GM12878 (cell line): ENCODE data around the gene CCL3. TPM values are rescaled to one million over a fixed set of nuclear protein-coding genes. Genes with fewer than 3 reads are reported as not detected.

ENCODE experiments used
- BCL11A ChIP-seq: IDR thresholded peaks from 2 replicates; pipeline ENCODE4 v1.6.1; 2011; ENCODE audit warnings: low read depth, low read length
- BHLHE40 ChIP-seq, 2 experiments: fragments of 450-650 bp in 1 of 2; IDR thresholded peaks; 2 replicates each; pipeline ENCODE4 v1.6.1; 2011 to 2017; ENCODE audit warnings: low read depth in 2 of 2, borderline replicate concordance in 1 of 2, improper control_type of control experiment in 1 of 2, low read length in 1 of 2, mild to moderate bottlenecking in 1 of 2
- CHD1 ChIP-seq: IDR thresholded peaks from 2 replicates; pipeline ENCODE4 v1.6.1; 2012; ENCODE audit warnings: low read depth, low read length, improper control_type of control experiment
- E2F4 ChIP-seq: IDR thresholded peaks from 2 replicates; pipeline ENCODE4 v1.6.1; 2012; ENCODE audit warnings: low read depth, low read length, improper control_type of control experiment
- HSF1 ChIP-seq: fragments of 150-350 bp; IDR thresholded peaks from 2 replicates; pipeline ENCODE4 v1.6.1; 2014; ENCODE audit warnings: mild to moderate bottlenecking, low read depth, low read length
- IKZF1 ChIP-seq: fragments of 450-650 bp; conservative IDR thresholded peaks from 2 replicates; pipeline ENCODE4 v1.6.1; 2017; ENCODE audit warnings: antibody characterized with exemption, mild to moderate bottlenecking
- IRF4 ChIP-seq: IDR thresholded peaks from 2 replicates; pipeline ENCODE4 v1.6.1; 2011; ENCODE audit warnings: low read depth, low read length
- MEF2B ChIP-seq: fragments of 450-650 bp; IDR thresholded peaks from 2 replicates; pipeline ENCODE4 v1.6.1; 2018; ENCODE audit warnings: mild to moderate bottlenecking, moderate library complexity; ENCODE audit not compliant: partially characterized antibody, poor library complexity, severe bottlenecking
- MLLT1 ChIP-seq: fragments of 450-650 bp; IDR thresholded peaks from 2 replicates; pipeline ENCODE4 v1.6.1; 2016; ENCODE audit warnings: mild to moderate bottlenecking
- NR2C1 ChIP-seq: fragments of 450-650 bp; IDR thresholded peaks from 2 replicates; pipeline ENCODE4 v1.6.1; 2017; ENCODE audit warnings: antibody characterized with exemption, mild to moderate bottlenecking, moderate library complexity
- NR2F1 ChIP-seq: fragments of 450-650 bp; conservative IDR thresholded peaks from 2 replicates; pipeline ENCODE4 v1.6.1; 2017; ENCODE audit warnings: mild to moderate bottlenecking
- NRF1 ChIP-seq: conservative IDR thresholded peaks from 2 replicates; pipeline ENCODE4 v1.6.1; 2011; ENCODE audit warnings: mild to moderate bottlenecking, low read depth, low read length, improper control_type of control experiment
- RBBP5 ChIP-seq: fragments of 200-600 bp; sonication (generic); conservative IDR thresholded peaks from 2 replicates; pipeline ENCODE4 v1.6.1; 2016
- RUNX3 ChIP-seq: IDR thresholded peaks from 2 replicates; pipeline ENCODE4 v1.6.1; 2012; ENCODE audit warnings: low read length, inconsistent platforms
- SIN3A ChIP-seq: IDR thresholded peaks from 2 replicates; pipeline ENCODE4 v1.6.1; 2012; ENCODE audit warnings: low read depth, low read length, improper control_type of control experiment
- SMAD5 ChIP-seq: IDR thresholded peaks from 2 replicates; pipeline ENCODE4 v1.6.1; 2016; ENCODE audit warnings: antibody characterized with exemption, low read depth
- YY1 ChIP-seq: IDR thresholded peaks from 2 replicates; pipeline ENCODE4 v1.6.1; 2011; ENCODE audit warnings: low read depth, mild to moderate bottlenecking, low read length
- ZNF274 ChIP-seq: IDR thresholded peaks from one replicate; pipeline ENCODE4 v1.8.0; 2011; ENCODE audit not compliant: insufficient read length, insufficient read depth
- polyA plus RNA-seq, 11 experiments: library from polyadenylated mRNA; depleted of rRNA in 4 of 11; unstranded in 6 of 11; stranded (reverse) in 5 of 11; fragments of >200 nt; fragmentation: Nextera tagmentation in 4 of 11; fragmentation: Illumina TruSeq in 1 of 11; extraction: Ambion mirVana in 4 of 11; extraction: Trizol in 1 of 11; gene quantifications; 1 replicate in 1 of 11; 2 replicates in 10 of 11; pipeline versions ENCODE4 v1.2.1 to v1.2.3, GENCODE V29; 2011 to 2016; ENCODE audit warnings: inconsistent platforms in 2 of 11, missing spikeins in 2 of 11, low read depth in 1 of 11
- total RNA-seq, 4 experiments: library from RNA; depleted of rRNA in 3 of 4; stranded (reverse); fragments of >200 nt in 3 of 4; fragmentation: Illumina TruSeq in 1 of 4; extraction: Trizol in 1 of 4; gene quantifications; 2 replicates each; pipeline versions ENCODE4 v1.2.1 to v1.2.3, GENCODE V29; 2013 to 2021
- TF ChIP-seq, protein P1 (sequence below), 3 experiments: IDR thresholded peaks in 2 of 3; conservative IDR thresholded peaks in 1 of 3; 2 replicates each; pipeline ENCODE4 v1.5.1; 2011; ENCODE audit warnings: low read depth in 3 of 3, low read length in 3 of 3, mild to moderate bottlenecking in 3 of 3, control low read depth in 2 of 3, moderate library complexity in 2 of 3, inconsistent platforms in 1 of 3, mixed read lengths in 1 of 3; ENCODE audit not compliant: control insufficient read depth in 2 of 3, insufficient read depth in 1 of 3; ENCODE audit errors: extremely low read depth in 1 of 3
- TF ChIP-seq, protein P2 (sequence below): fragments of 450-650 bp; IDR thresholded peaks from 2 replicates; pipeline ENCODE4 v1.6.1; 2018; ENCODE audit warnings: mild to moderate bottlenecking, low read depth, moderate library complexity; ENCODE audit not compliant: partially characterized antibody

CCL3 gene
- total and polyA plus RNA-seq, 10 of the 15 experiments (the other 5 are each of a cell fraction or from before 2014, with no cell fraction given), result 96.5 to 1,488 (median 199) TPM

DNA sequence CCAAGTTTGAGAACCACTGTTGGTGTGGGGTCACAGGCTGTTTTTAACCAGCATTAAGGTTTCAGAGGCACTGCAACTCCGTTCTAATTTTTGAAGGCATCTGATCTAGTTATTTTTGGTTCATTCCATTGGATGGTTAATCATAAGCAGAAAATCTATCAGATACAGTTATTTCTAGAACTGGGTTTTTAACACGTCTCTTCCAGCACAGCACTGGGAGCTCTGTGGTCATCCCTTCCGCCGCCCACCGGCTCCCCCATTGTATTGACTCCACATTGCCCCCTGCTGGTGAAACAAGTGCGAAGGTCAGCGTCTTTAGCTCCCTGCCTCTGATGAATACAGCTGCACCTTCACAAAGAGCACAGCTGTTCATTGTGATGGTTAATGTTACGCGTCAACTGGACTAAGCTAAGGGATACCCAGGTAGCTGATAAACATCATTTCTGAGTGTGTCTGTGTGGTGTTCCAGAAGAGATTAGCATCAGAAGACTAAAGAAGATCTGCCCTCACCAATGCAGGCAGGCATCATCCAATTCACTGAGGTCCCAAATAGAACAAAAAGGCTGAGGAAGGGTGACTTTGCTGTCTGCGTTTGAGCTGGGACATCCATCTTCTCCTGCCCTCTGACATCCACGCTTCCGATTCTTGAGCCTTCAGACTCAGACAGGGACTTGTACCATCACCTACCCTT, 17.4 kb downstream of the CCL3 start (continued):
- TF ChIP-seq E2F4, result 0 out of 2 replicates have a peak, but pooled peaks have one; percentile 21
- TF ChIP-seq CHD1, result no peak
- TF ChIP-seq ZNF274, result no peak
- TF ChIP-seq SIN3A, result no peak
- TF ChIP-seq YY1, result peak; percentile 82
- TF ChIP-seq NR2F1, result peak; percentile 65; the same call in 1 of the 2 replicates
- TF ChIP-seq RUNX3, result peak; percentile 89
- TF ChIP-seq NR2C1, result no peak
- peak; percentile 96 for TF ChIP-seq IKZF1
- no peak for TF ChIP-seq RBBP5
- peak; percentile 91 for TF ChIP-seq MEF2B
- TF ChIP-seq NRF1, result no peak
- TF ChIP-seq MLLT1, result peak; percentile 73
- TF ChIP-seq IRF4, result peak; percentile 76
- TF ChIP-seq BHLHE40 (IDR thresholded peaks at IDR 0.05; ENCODE audit: borderline replicate concordance in 1 of 2, low read depth in 2 of 2, low read length in 1 of 2), result peak; percentile 66 to 67
- TF ChIP-seq, protein P1, sequence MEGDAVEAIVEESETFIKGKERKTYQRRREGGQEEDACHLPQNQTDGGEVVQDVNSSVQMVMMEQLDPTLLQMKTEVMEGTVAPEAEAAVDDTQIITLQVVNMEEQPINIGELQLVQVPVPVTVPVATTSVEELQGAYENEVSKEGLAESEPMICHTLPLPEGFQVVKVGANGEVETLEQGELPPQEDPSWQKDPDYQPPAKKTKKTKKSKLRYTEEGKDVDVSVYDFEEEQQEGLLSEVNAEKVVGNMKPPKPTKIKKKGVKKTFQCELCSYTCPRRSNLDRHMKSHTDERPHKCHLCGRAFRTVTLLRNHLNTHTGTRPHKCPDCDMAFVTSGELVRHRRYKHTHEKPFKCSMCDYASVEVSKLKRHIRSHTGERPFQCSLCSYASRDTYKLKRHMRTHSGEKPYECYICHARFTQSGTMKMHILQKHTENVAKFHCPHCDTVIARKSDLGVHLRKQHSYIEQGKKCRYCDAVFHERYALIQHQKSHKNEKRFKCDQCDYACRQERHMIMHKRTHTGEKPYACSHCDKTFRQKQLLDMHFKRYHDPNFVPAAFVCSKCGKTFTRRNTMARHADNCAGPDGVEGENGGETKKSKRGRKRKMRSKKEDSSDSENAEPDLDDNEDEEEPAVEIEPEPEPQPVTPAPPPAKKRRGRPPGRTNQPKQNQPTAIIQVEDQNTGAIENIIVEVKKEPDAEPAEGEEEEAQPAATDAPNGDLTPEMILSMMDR (IDR thresholded peaks at IDR 0.05 in 2 of 3, conservative IDR thresholded peaks at IDR 0.05 in 1 of 3; ENCODE audit: control insufficient read depth in 2 of 3, extremely low read depth in 1 of 3, insufficient read depth in 1 of 3, low read depth in 3 of 3, low read length in 3 of 3), result peak; percentile 69 to 82 (median 81)
- TF ChIP-seq HSF1, result no peak
- TF ChIP-seq SMAD5, result no peak
- TF ChIP-seq, protein P2, sequence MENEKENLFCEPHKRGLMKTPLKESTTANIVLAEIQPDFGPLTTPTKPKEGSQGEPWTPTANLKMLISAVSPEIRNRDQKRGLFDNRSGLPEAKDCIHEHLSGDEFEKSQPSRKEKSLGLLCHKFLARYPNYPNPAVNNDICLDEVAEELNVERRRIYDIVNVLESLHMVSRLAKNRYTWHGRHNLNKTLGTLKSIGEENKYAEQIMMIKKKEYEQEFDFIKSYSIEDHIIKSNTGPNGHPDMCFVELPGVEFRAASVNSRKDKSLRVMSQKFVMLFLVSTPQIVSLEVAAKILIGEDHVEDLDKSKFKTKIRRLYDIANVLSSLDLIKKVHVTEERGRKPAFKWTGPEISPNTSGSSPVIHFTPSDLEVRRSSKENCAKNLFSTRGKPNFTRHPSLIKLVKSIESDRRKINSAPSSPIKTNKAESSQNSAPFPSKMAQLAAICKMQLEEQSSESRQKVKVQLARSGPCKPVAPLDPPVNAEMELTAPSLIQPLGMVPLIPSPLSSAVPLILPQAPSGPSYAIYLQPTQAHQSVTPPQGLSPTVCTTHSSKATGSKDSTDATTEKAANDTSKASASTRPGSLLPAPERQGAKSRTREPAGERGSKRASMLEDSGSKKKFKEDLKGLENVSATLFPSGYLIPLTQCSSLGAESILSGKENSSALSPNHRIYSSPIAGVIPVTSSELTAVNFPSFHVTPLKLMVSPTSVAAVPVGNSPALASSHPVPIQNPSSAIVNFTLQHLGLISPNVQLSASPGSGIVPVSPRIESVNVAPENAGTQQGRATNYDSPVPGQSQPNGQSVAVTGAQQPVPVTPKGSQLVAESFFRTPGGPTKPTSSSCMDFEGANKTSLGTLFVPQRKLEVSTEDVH, result no peak
- peak; percentile 54; the same call in 1 of the 2 replicates for TF ChIP-seq BCL11A
